Central memory CD4-positive, alpha-beta T cell (primary cell): Measurements from ENCODE around the gene FST.

Experiments
- DNase-seq: peaks from one replicate; pipeline ENCODE4 v3.0.0; 2022

Gene FST

GRCh38 chr5:53520813-53521212, 40.4 kb downstream of the FST start:
- no peak for DNase-seq
